Esophagus squamous epithelium (tissue), 4 donors: ENCODE measurements around the gene CACHD1.

Experiments
- CTCF ChIP-seq, 6 experiments: fragments of 450-650 bp in 4 of 6; fragments of 200-600 bp in 2 of 6; sonication (generic) in 2 of 6; IDR thresholded peaks; one replicate each; pipeline ENCODE4 v1.5.1; 2016 to 2019; ENCODE audit warnings: antibody characterized with exemption in 6 of 6, mild to moderate bottlenecking in 4 of 6, moderate library complexity in 4 of 6
- POLR2A ChIP-seq, 4 donors: fragments of 450-650 bp; IDR thresholded peaks; one replicate each; pipeline ENCODE4 v1.6.1; 2017; ENCODE audit warnings: antibody characterized with exemption in 4 of 4, mild to moderate bottlenecking in 4 of 4, moderate library complexity in 3 of 4

- TF ChIP-seq CTCF (IDR thresholded peaks at IDR 0.05) = no peak
- TF ChIP-seq POLR2A (IDR thresholded peaks at IDR 0.05) = no peak
Measured at GRCh38 chr1:64508629-64509028, 38.7 kb downstream of the CACHD1 start.
